NCI-H1436 treated with DMSO at 0.1 percent for 48 hours (cell line): ENCODE results near the gene PRKCA.
"Not testable (repeated sequence)": the region's sequence is repeated elsewhere in the genome, so short reads cannot be mapped to it uniquely, and the experiment has no call there.

ENCODE experiments used
- DNase-seq: peaks from one replicate; lab custom pipeline; 2025; lab: John Stamatoyannopoulos, UW

Gene PRKCA

GRCh38 chr17:66578781-66579489, 276.5 kb downstream of the PRKCA start:
- DNase-seq, result no peak

GRCh38 chr17:66579556-66579955, 277.1 kb downstream of the PRKCA start:
- DNase-seq, result no peak

- no peak for DNase-seq
These were observed 278.0 kb downstream of the PRKCA start for GRCh38 chr17:66580184-66580955.

GRCh38 chr17:66580956-66581391, 278.6 kb downstream of the PRKCA start:
- no peak for DNase-seq

GRCh38 chr17:66582373-66583111, 280.1 kb downstream of the PRKCA start:
- DNase-seq, result no peak

- DNase-seq, result no peak
These were observed 280.8 kb downstream of the PRKCA start for GRCh38 chr17:66583112-66583748.

GRCh38 chr17:66584927-66585326, 282.5 kb downstream of the PRKCA start:
- no peak for DNase-seq

GRCh38 chr17:66585472-66585871, 283.1 kb downstream of the PRKCA start:
- no peak for DNase-seq

GRCh38 chr17:66589892-66590291, 287.5 kb downstream of the PRKCA start:
- no peak for DNase-seq

- DNase-seq, result no peak
These were observed 290.7 kb downstream of the PRKCA start for GRCh38 chr17:66593116-66593515.

GRCh38 chr17:66595893-66596292, 293.5 kb downstream of the PRKCA start:
- DNase-seq, result no peak

- no peak for DNase-seq
These were observed 300.4 kb downstream of the PRKCA start for GRCh38 chr17:66602659-66603384.

- no peak for DNase-seq
These were observed 302.0 kb downstream of the PRKCA start for GRCh38 chr17:66604376-66604775.

GRCh38 chr17:66605541-66605940, 303.1 kb downstream of the PRKCA start:
- DNase-seq, result no peak

GRCh38 chr17:66610361-66611133, 308.1 kb downstream of the PRKCA start:
- no peak for DNase-seq

GRCh38 chr17:66611397-66611796, 309.0 kb downstream of the PRKCA start:
- DNase-seq, result no peak

GRCh38 chr17:66612993-66613392, 310.6 kb downstream of the PRKCA start:
- DNase-seq, result no peak

GRCh38 chr17:66614469-66614868, 312.1 kb downstream of the PRKCA start:
- DNase-seq, result no peak

GRCh38 chr17:66619206-66619605, 316.8 kb downstream of the PRKCA start:
- no peak for DNase-seq

GRCh38 chr17:66620528-66620927, 318.1 kb downstream of the PRKCA start:
- DNase-seq, result no peak

- not testable (repeated sequence) for DNase-seq
These were observed 322.2 kb downstream of the PRKCA start for GRCh38 chr17:66624630-66625029.
